K562 (cell line): ENCODE results near the gene METTL14.

Source experiments
- ZC3H8 ChIP-seq: fragments of 450-650 bp; IDR thresholded peaks from 2 replicates; pipeline ENCODE4 v1.6.1; 2017
- ZNF232 ChIP-seq: sonication (generic); formaldehyde crosslinking; IDR thresholded peaks from 2 replicates; pipeline ENCODE4 v1.8.0; 2022; ENCODE audit warnings: mild to moderate bottlenecking, missing genetic modification reagents

- no peak for TF ChIP-seq ZC3H8
- no peak for TF ChIP-seq ZNF232
Observed at GRCh38 chr4:118711052-118711451, 25.9 kb downstream of the METTL14 start.
